Measurements from ENCODE around the gene ARHGAP20.

GRCh38 chr11:110606415-110606814 lies 105.8 kb downstream of the ARHGAP20 start:
- TF ChIP-seq RARB (CRISPR knock-in tag; IDR thresholded peaks at IDR 0.05) (no peak), SNAI2 (CRISPR knock-in tag; IDR thresholded peaks at IDR 0.05) (no peak), OSR1 (CRISPR knock-in tag; IDR thresholded peaks at IDR 0.05) (no peak), GLIS3 (CRISPR knock-in tag; IDR thresholded peaks at IDR 0.05) (no peak), ZC3H10 (CRISPR knock-in tag; IDR thresholded peaks at IDR 0.05) (no peak), PATZ1 (CRISPR knock-in tag; IDR thresholded peaks at IDR 0.05; ENCODE audit: borderline replicate concordance) (no peak), ZNF8 (CRISPR knock-in tag; IDR thresholded peaks at IDR 0.05) (no peak), ARNTL (CRISPR knock-in tag; IDR thresholded peaks at IDR 0.05; ENCODE audit: borderline replicate concordance, low read depth) (no peak), POU6F1 (CRISPR knock-in tag; IDR thresholded peaks at IDR 0.05; ENCODE audit: borderline replicate concordance, low read depth) (no peak), ZFP30 (CRISPR knock-in tag; IDR thresholded peaks at IDR 0.05) (no peak)

Data from SK-N-SH treated with all-trans-retinoic acid at 6 μM for 48 hours (cell line).